IMR-90 (cell line): ENCODE data around the gene PRKCA. TPM values are rescaled to one million over a fixed set of nuclear protein-coding genes. Genes with fewer than 3 reads are reported as not detected.

Experiments used
- ATAC-seq: fragments of 200-7000 bp; cut with Tn5 transposase; 2 replicates; pipeline ENCODE4 v1.9.1; 2020; ENCODE audit warnings: low read depth, mild to moderate bottlenecking, moderate library complexity
- BruUV-seq: library from RNA; stranded (reverse); fragments of 400-500 nt; replicated peaks from 2 replicates; lab custom pipeline; 2021; lab: Mats Ljungman, UMichigan
- CTCF ChIA-PET: fragments of 300-600 bp; formaldehyde crosslinking; extraction: SDS; loops from one replicate; lab custom pipeline; 2021; ENCODE audit warnings: antibody characterized with exemption; lab: Yijun Ruan, JAX
- POLR2A ChIA-PET: fragments of 300-600 bp; sonication (Branson Sonifier 250); formaldehyde crosslinking; loops from one replicate; lab custom pipeline; 2022; ENCODE audit warnings: antibody characterized with exemption; ENCODE audit not compliant: unreplicated experiment; lab: Charles Lee
- DNase-seq: peaks from one replicate; pipeline ENCODE4 v3.0.0; 2013
- H2AFZ ChIP-seq: replicated peaks from 2 replicates; pipeline ENCODE3; 2013; ENCODE audit warnings: low read length, mild to moderate bottlenecking; ENCODE audit not compliant: poor library complexity
- H2AK5ac ChIP-seq: 2 replicates; pipeline ENCODE4 v1.6.1; 2013; ENCODE audit warnings: low read depth, low read length, inconsistent platforms
- H2AK9ac ChIP-seq: replicated peaks from 2 replicates; pipeline ENCODE3; 2013; ENCODE audit warnings: mild to moderate bottlenecking, low read depth, low read length, moderate library complexity; ENCODE audit not compliant: poor library complexity
- H2BK120ac ChIP-seq: 2 replicates; pipeline ENCODE4 v1.6.1; 2013; ENCODE audit warnings: low read depth, low read length, inconsistent platforms
- H2BK15ac ChIP-seq: 3 replicates; pipeline ENCODE4 v1.6.1; 2013; ENCODE audit warnings: low read depth, low read length, inconsistent platforms
- H2BK20ac ChIP-seq: 2 replicates; pipeline ENCODE4 v1.6.1; 2013; ENCODE audit warnings: low read depth, mild to moderate bottlenecking, inconsistent platforms, low read length, moderate library complexity
- H2BK5ac ChIP-seq: 2 replicates; pipeline ENCODE4 v1.6.1; 2013; ENCODE audit warnings: mild to moderate bottlenecking, low read depth, low read length, inconsistent platforms; ENCODE audit not compliant: poor library complexity, severe bottlenecking
- H3K14ac ChIP-seq: replicated peaks from 2 replicates; pipeline ENCODE4 v1.6.1; 2013; ENCODE audit warnings: low read depth, low read length, inconsistent platforms
- H3K18ac ChIP-seq: 2 replicates; pipeline ENCODE4 v1.6.1; 2013; ENCODE audit warnings: low read depth, low read length, control low read depth
- H3K23ac ChIP-seq: 2 replicates; pipeline ENCODE4 v1.6.1; 2013; ENCODE audit warnings: low read depth, low read length, inconsistent platforms
- H3K27ac ChIP-seq: 2 replicates; pipeline ENCODE4 v1.5.1; 2013; ENCODE audit warnings: mild to moderate bottlenecking, control low read depth, low read length; ENCODE audit not compliant: insufficient read depth
- H3K27me3 ChIP-seq: 2 replicates; pipeline ENCODE4 v1.6.1; 2013; ENCODE audit warnings: low read length; ENCODE audit not compliant: control insufficient read depth, insufficient read depth
- H3K36me3 ChIP-seq: 2 replicates; pipeline ENCODE4 v1.6.1; 2013; ENCODE audit warnings: low read length, mixed read lengths; ENCODE audit not compliant: control insufficient read depth, insufficient read depth
- H3K4ac ChIP-seq: 2 replicates; pipeline ENCODE4 v1.6.1; 2013; ENCODE audit warnings: low read depth, low read length, inconsistent platforms
- H3K4me1 ChIP-seq: 2 replicates; pipeline ENCODE4 v1.6.1; 2013; ENCODE audit warnings: low read length, mixed read lengths; ENCODE audit not compliant: control insufficient read depth, insufficient read depth
- H3K4me2 ChIP-seq: 2 replicates; pipeline ENCODE4 v1.6.1; 2013; ENCODE audit warnings: low read depth, mild to moderate bottlenecking, control low read depth, low read length, moderate library complexity
- H3K4me3 ChIP-seq: 2 replicates; pipeline ENCODE4 v1.5.1; 2013; ENCODE audit warnings: low read depth, mild to moderate bottlenecking, control low read depth, low read length, moderate library complexity; ENCODE audit not compliant: insufficient read depth
- H3K56ac ChIP-seq: 2 replicates; pipeline ENCODE4 v1.6.1; 2013; ENCODE audit warnings: low read length, inconsistent platforms; ENCODE audit not compliant: insufficient read depth; ENCODE audit errors: extremely low read depth
- H3K79me1 ChIP-seq, 2 experiments: 2 replicates each; pipeline ENCODE4 v1.6.1; 2013; ENCODE audit warnings: low read length in 2 of 2, inconsistent platforms in 1 of 2, low read depth in 1 of 2
- H3K9ac ChIP-seq: 2 replicates; pipeline ENCODE4 v1.6.1; 2013; ENCODE audit warnings: low read depth, low read length, control low read depth
- H3K9me1 ChIP-seq: 2 replicates; pipeline ENCODE4 v1.6.1; 2013; ENCODE audit warnings: low read length, inconsistent platforms; ENCODE audit not compliant: insufficient read depth
- H3K9me3 ChIP-seq: 2 replicates; pipeline ENCODE4 v1.6.1; 2013; ENCODE audit warnings: low read length; ENCODE audit not compliant: control insufficient read depth, insufficient read depth
- H4K20me1 ChIP-seq: 2 replicates; pipeline ENCODE4 v1.6.1; 2013; ENCODE audit warnings: low read length, inconsistent platforms; ENCODE audit not compliant: insufficient read depth
- H4K5ac ChIP-seq: 2 replicates; pipeline ENCODE4 v1.6.1; 2013; ENCODE audit warnings: mild to moderate bottlenecking, low read depth, low read length, control low read depth
- H4K8ac ChIP-seq, 2 experiments: 2 replicates each; pipeline ENCODE4 v1.6.1; 2013; ENCODE audit warnings: low read depth in 2 of 2, low read length in 2 of 2, control low read depth in 1 of 2, inconsistent platforms in 1 of 2
- H4K91ac ChIP-seq: 2 replicates; pipeline ENCODE4 v1.6.1; 2013; ENCODE audit warnings: low read depth, low read length, inconsistent platforms; ENCODE audit not compliant: insufficient read depth
- CHD1 ChIP-seq: IDR thresholded peaks from 2 replicates; pipeline ENCODE4 v1.6.1; 2012; ENCODE audit warnings: low read depth, low read length, improper control_type of control experiment
- SMC3 ChIP-seq: fragments of 150-350 bp; IDR thresholded peaks from 2 replicates; pipeline ENCODE4 v1.6.1; 2016; ENCODE audit warnings: low read depth, mild to moderate bottlenecking, antibody characterized with exemption, low read length, moderate library complexity
- WGBS, 2 experiments: methylation state at CpG; one replicate each; pipeline versions ENCODE4 v1.1.5 to v1.1.7; 2013; ENCODE audit warnings: missing lambda C conversion rate in 2 of 2; ENCODE audit not compliant: insufficient read length in 1 of 2; ENCODE audit errors: extremely low coverage in 2 of 2; 5-methylcytosine and 5-hydroxymethylcytosine counted together
- dilution Hi-C: fragments of 300-500 bp; cut with HindIII; formaldehyde crosslinking; loops from one replicate; pipeline ENCODE4 v1.14.3; 2018; ENCODE audit warnings: low sequenced_read_pairs; ENCODE audit not compliant: unreplicated experiment
- in situ Hi-C: fragments of 300-500 bp; cut with MboI; formaldehyde crosslinking; loops from 3 replicates; pipeline ENCODE4 v1.14.3; 2019; ENCODE audit warnings: low sequenced_read_pairs, inconsistent platforms, mixed read lengths
- intact Hi-C: fragments of 100-400 bp; cut with micrococcal nuclease; formaldehyde crosslinking; loops from 2 replicates; pipeline ENCODE4 v1.10.0; 2022
- polyA plus RNA-seq, 3 experiments: library from polyadenylated mRNA; depleted of rRNA; stranded (reverse); fragments of >200 nt; gene quantifications; 2 replicates each; pipeline ENCODE4 v1.2.3, GENCODE V29; 2012; ENCODE audit warnings: low replicate concordance in 1 of 3
- total RNA-seq: library from RNA; depleted of rRNA; stranded (reverse); fragments of >200 nt; gene quantifications from 2 replicates; pipeline ENCODE4 v1.2.3, GENCODE V29; 2012

The PRKCA gene
- total and polyA plus RNA-seq, 2 of the 4 experiments (the other 2 are of a cell fraction) = 31.0 to 46.0 TPM

DNA sequence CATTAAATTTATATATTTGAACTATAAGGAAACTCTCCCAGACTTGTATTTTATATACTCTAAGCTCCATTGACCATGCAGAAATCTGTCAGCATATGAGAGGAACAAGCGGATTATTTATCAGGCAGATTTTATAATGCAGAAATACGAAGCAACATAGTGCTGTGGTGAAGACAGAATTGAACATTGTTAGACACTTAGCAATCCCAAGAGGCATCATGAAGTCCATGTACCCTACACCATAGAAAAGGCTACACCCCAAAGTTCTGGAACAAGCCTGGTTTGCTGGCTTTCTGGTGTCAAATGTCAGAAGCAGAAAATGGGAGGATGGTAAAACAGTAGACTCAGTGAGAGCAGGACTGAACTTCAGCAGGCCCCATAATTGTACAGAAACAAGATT lies 241.1 kb downstream of the PRKCA start:
- Histone ChIP-seq H3K23ac (peak overlapping the region; percentile 92), H3K4me3 (no peak overlapping the region), H2BK15ac (peak overlapping the region; percentile 98), H3K27ac (peak overlapping the region; percentile 88), H2AK5ac (peak overlapping the region; percentile 89), H3K27me3 (no peaks in the 10 kb centered on the region), H2AFZ (no peak overlapping the region), H4K8ac (peak overlapping the region; percentile 81 to 83), H3K79me1 (peaks cover 37 to 68% of the 10 kb centered on the region in 2 experiments), H3K18ac (peak overlapping the region; percentile 80), H3K4me2 (peak overlapping the region; percentile 35; the same call in 1 of the 2 replicates), H3K56ac (peak overlapping the region; percentile 89), H2AK9ac (peak overlapping the region; percentile 91), H2BK20ac (peak overlapping the region; percentile 91), H4K91ac (peak overlapping the region; percentile 94), H3K9me3 (peaks cover 2% of the 10 kb centered on the region; the same call in 1 of the 2 replicates), H3K4me1 (peaks cover 44% of the 10 kb centered on the region), H3K14ac (peak overlapping the region; percentile 85), H4K20me1 (peaks cover 7% of the 10 kb centered on the region; the same call in 1 of the 2 replicates), H4K5ac (peak overlapping the region; percentile 59), H3K9ac (peak overlapping the region; percentile 45; the same call in 1 of the 2 replicates), H2BK5ac (peak overlapping the region; percentile 97), H3K36me3 (no peaks in the 10 kb centered on the region), H2BK120ac (peak overlapping the region; percentile 94), H3K4ac (peak overlapping the region; percentile 90), H3K9me1 (peaks cover 23% of the 10 kb centered on the region)
- DNase-seq (no peak), ATAC-seq (no peak; the same call in 1 of the 2 replicates)
- TF ChIP-seq SMC3 (no peak), CHD1 (no peak)
- in situ Hi-C loops = no loop called here
- WGBS, 2 experiments = no CpG with 5 or more reads among the region's 2 CpGs
- ChIA-PET CTCF (interaction anchor here (0.7 kb wide), 1 partner anchor 25 kb away, joined by 3 read pairs; no protein-coding TSS in a partner anchor), POLR2A (no interaction called here)
- no TSS peak for BruUV-seq
- intact Hi-C loops = loop anchor here (5.0 kb wide), 1 partner anchor 76 kb away; no protein-coding TSS in a partner anchor
- dilution Hi-C loops = no loop called here
